Astrocyte (in vitro differentiated cells and primary cell): Measurements from ENCODE around the gene DCAF5.

Experiments used
- CTCF ChIP-seq: IDR thresholded peaks from 2 replicates; pipeline ENCODE4 v1.5.1; 2011; ENCODE audit warnings: low read depth, mild to moderate bottlenecking, inconsistent platforms, low read length, moderate library complexity; ENCODE audit not compliant: insufficient read depth
- EZH2 ChIP-seq: IDR thresholded peaks from 2 replicates; pipeline ENCODE4 v1.6.1; 2012; ENCODE audit warnings: mild to moderate bottlenecking, low read length, inconsistent platforms; ENCODE audit not compliant: insufficient read depth

GRCh38 chr14:69048456-69048855, 104.5 kb downstream of the DCAF5 start:
- TF ChIP-seq CTCF = no peak
- no peak for TF ChIP-seq EZH2
